GM18517 (cell line): ENCODE measurements around the gene TRAIP.

Source experiments
- ATAC-seq: cut with Tn5 transposase; IDR thresholded peaks from one replicate; pipeline ENCODE4 v1.9.1; 2021; ENCODE audit warnings: mild to moderate bottlenecking, moderate library complexity; ENCODE audit not compliant: unreplicated experiment

TRAIP gene

DNA sequence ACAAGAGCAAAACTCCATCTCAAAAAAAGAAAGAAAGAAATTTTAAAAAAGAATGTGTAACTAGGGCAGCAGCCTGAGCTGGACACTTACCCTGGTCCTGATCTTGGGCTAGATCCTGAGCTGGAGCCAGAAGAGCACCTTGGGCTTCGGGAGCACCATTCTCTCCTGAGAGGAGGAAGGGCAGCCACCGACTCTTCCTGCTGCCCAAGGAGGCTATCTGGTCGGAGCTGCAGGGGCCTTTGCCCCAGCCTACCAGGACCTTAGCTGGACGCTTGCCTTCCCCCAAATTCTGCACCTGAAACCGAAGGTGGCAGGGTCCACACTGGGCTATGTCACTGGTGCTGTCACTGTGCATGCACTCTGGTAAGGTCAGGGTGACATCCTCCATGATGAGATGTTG is 20.2 kb upstream of the TRAIP start:
- no peak for ATAC-seq

DNA sequence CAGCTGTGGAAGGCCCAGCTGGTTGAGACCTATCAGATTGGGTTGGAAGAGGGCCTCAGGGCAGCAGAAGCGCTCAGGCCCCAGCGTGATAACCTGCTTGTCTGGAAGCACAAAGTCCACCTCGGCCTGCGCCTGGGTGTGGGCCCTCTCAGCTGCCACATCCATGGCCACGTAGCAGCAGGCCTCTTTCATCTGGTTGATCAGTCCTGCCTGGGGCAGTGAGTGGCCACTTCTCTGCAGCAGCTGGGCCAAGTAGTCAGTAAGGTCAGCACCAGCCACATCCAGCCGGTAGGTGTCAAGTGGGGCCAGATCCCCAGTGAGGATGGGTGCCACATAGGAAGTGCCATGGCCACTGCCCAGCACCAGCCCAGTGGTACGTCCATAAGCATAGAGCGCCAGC is 17.3 kb upstream of the TRAIP start:
- no peak for ATAC-seq

DNA sequence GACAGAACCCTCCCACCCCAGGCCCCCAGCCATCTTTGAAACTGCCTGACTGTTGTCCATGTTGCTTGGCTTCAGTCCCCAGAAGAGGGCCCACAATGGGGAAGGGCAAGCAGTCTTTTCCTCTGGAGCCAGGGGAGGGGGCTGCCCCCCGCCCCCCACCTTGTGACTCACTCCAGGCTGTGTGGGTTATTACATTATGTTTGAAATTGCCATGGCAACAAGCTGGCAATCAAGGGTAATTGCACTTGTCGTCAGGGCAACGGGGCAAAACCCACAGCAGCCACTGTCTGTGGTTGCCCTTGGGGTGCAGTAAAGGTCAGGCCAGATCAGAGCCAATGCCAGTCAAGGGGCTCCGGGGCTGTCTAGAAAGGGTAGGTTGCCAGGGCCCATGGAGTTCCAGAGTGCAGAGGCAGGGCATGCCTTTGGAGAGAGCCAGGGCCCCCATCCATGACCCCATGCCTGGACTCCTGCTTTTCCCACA is 16.5 kb upstream of the TRAIP start:
- no peak for ATAC-seq

DNA sequence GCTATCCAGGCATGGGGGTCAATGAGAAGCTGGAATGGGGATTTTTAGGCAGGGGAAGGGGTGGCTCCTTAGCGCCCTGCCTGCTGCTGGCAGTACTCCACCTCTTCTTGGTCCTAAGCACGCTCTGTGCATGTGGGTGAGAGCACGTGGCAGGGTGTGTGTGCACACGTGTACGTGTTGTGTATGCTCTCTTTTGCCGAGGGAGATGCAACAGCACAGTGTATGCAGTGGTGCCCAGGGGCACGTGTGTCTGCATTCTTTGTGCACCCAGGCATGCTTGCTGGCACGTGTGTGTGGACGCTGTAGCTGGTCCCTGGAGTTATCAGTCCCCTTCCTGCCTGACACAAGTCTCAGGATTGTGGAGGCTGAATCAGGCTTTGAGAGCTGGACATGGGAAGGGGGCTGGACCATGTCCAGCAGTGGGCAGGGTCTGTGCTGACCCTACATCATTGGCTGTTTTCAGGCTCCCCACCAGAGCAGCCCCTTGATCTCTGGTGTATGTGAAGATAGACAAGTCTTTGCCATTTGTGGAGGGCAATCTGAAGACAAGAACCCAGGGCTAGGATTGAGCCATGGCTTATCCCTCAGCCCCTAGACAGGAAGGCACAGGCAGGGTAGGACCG is 15.3 kb upstream of the TRAIP start:
- no peak for ATAC-seq

DNA sequence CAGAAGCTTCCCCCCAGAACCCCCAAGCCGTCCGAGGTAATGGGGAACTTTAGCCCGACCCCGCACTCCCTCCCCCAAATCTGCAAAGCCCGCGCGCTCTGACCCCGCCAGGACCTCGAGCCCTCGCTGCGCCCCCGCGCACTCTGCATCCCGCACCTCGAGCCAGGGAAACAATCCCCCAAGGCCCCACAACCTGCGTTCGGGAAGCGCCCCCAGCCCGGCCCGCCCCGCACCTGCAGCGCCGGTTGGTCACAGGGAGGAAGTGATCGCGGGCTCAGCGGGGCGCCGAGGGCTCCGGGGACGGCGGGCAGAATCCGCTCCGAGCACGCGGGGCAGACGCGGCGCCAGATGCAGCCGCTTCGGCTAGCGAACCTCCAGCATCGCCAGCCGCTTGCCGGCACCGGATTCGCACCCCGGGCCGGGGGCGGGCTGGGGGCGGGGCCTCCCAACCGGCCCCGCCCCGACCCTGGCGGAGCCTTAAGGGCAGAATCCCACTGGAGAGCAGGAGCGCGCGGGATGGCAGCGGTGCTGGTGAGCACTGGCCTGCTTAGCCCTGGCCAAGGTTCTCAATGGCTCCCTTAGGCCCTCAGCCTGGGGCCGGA is 13.3 kb upstream of the TRAIP start, which contains the start of gene CAMKV:
Gene CAMKV, minus strand, starts transcription at position 382 of the 602 bp plus-strand sequence. CDS start 7,518 bp downstream, outside the sequence.
- no peak for ATAC-seq

DNA sequence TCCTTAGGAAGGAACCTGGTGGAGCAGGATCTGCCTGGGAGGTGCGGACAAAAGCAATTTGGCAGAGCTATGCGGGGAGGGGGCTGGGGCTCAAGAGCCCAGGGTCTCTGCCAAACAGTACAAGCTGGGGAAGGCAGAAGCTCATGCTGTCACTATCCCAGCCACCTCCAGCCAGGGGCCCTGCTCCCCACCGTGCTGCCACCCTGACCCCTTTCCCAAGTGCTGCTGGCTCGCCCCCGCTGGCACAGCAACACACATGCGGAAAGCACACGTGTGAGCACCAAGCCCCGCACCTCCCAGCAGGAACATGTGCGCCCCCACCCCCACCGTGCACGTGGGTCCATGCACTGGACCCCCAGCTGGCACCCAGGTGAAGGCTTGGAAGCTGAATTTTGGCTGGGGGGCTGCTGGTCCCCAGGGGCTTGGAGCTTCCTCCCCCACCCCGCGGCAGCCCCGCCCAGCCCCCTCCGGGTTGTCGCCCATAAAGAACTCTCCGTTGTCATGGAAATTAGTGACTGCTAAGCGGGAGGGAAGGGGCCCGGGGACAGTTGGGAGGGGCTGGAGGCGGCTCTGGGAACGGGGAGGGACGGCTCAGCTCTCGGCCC is 12.6 kb upstream of the TRAIP start:
- no peak for ATAC-seq

DNA sequence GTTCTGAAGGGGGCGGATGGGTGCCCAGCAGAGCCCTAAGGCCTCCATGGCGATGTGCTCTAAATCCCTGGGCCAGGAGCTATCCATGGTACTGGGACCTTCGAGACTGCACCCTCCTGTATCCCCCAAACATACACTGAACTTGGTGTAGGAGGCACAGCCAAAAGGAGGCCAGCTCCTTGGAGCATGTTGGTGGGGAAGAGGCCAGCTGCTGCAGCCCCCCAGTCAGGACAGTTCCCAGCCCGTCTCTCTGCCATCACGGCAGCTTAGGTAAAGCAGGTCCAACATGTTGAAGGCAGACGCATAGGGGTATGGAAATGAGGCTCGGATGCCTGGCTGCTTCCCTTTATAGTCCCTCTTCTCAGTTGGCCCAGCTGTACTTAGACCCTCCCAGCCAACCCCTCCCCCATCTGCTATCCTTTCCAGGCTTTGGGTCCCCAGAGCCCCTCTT is 11.5 kb upstream of the TRAIP start:
- no peak for ATAC-seq

DNA sequence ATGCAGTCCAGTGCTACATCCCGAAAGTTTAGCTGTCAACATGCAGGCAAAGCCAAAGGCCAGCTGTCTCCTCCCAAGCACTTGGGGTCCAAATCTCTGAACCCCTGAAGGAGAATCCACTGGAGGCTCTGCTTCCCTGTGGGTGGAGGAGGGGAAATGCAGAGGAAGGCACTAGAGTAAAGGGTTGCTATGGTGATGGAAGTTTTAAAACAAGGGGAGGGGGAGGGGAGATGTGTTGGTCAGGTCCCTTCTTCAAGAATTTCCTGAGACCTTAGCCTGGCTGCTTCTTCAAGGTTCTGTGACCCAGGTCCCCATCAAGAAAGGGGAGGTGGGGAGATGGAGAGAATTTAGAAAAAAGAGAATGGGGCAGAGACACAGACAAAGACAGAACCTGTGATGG is 11.0 kb upstream of the TRAIP start:
- ATAC-seq = no peak

DNA sequence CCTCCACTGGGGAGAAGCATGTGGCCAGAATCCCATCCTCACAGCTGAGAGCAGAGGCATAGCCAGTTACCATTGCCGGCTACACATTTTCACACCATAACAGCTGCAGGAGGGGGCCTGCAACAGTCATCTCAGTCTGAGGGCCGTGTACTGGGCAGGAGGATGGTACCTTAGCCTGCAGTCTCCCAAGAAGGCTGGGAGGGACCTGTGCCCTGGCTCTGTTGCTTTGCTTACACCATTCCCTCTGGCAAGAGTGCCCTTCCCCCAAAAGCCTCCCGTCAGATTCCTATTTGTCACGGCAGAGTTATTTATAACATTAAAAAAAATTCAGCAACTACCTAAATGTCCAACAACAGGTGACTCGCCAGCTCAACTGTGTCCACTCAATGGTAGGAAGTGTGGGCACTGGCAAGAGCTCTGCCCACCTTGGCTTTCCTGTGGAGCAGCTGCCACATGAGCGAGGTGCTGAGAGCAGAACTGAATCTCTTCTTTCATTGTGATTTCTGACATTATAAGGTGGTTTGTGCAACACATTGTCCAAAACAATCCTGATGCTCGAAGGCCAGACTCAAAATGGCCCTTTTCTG is 8.9 kb upstream of the TRAIP start:
- ATAC-seq = no peak

DNA sequence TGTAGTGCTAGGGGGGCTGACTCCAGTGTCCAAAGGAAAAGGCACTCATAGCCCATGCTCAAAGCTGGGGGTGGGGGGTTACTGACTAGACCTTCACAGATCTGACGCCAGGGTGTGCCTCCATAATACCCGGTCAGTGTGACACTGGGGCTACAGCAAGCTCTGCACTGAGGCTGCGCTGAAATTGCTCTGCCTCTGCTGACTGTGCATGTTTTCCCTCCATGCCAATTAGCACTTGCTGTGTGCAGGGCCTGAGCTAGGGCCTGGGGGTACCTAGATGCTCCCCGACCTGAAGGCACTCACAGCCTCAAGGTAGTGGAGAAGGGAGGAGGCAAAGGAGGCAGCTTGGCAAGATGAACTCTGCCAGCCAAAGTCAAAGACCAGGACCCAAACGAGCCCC is 8.1 kb upstream of the TRAIP start:
- no peak for ATAC-seq

DNA sequence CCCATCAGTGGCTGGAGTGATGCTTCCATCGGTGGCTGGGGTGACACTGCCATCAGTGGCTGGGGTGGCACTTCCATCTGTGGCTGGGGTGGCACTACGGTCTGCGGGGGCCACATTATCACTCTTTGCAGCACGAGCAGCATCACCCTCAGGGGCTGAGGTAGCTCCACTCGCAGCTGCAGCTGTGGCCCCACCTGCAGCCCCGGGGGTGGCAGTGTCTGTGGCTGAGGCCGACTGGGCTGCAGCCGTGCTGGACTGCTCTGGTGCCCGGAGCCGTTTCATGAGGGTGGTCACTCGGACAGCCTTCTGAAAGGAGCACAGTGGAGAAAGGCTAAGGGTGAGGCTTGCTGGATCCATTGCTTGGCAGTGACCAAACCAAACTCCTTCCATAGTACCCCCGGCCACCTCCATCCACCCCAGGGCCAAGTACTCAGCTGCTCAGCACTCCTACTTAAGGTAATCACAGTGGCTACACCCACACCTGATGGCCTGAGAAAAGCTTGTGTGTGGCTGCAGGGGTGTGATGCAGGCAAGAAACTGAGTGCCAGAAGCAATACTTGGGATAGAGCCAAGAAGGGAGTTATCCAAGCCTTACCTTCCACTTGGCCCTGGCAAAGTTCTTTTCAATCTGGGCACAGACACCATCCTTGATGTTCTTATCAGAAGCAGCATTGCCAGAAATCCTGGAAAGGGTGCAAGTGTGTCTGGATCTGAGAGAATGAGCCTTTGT is 3.4 kb upstream of the TRAIP start:
- no peak for ATAC-seq

DNA sequence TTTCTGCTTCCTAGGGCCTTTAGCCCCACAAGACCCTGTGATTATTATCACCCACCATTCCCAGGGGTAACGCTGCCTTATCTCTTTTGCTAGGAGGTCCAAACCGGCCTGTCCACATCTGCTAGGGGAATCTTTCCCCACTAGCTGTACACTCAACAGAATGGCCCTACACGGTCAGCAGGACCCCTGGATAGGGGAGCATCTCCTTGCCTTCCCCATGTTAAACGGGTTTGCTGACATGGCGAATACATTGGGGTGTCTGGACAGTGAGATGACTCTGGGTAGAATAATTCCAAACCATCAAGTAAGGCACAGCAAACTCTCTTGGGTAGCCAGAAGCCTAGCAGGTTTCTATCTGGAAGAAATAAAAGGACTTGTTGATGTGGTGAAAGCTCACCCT is 702 bp downstream of the TRAIP start:
- no peak for ATAC-seq

DNA sequence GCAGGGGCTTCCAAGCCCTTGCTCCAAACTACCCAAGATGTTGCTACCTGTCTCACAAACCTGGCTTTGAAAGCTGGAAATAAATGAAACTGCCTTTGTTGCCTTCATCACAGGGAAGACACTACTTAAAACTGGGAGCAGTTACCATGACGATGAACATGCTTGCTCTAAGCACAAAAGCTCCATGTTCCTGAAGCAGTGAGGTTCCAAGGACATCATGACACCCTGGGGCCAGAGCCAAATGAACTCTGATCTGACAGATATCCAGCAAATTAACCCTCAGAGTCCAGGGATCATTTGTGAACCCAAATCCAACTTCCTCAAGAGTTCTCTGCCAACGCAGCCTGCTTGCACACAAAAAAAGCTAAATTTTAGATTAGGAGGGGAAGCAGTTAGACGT is 10.7 kb downstream of the TRAIP start:
- no peak for ATAC-seq

DNA sequence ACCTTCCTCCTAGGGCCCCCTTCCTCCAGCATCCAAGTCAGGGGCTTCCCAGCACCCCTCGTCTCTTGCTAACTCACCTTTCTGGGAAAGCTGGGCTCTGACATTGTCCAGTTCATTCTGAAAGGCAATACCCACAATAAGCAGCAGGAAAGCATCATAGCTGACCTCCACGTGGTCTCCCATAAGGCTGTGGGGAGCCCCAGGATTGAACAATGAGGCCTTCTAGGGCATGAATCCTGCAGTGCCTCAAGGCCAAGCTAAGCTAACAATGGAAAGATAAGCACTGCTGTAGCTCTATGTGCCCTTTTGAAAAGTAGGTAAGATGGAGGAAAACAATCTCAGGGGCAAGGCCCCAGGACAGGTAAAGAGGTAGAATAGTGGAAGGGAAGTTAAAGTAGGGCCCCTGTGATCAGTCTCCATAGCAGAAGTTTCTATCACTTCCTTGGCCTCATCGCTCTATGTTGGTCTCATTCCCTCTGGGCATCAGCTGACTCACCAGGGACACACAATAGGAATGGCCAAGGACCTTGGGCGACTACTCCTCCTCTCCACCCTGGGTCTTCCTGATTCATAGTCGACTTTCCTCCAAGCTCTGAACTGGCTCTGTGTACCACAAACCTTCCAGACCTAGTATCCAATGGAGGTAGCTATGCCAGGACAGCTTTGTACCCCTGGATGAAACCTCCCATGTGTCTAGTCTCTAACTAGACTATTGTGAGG is 11.7 kb downstream of the TRAIP start:
- ATAC-seq = no peak

DNA sequence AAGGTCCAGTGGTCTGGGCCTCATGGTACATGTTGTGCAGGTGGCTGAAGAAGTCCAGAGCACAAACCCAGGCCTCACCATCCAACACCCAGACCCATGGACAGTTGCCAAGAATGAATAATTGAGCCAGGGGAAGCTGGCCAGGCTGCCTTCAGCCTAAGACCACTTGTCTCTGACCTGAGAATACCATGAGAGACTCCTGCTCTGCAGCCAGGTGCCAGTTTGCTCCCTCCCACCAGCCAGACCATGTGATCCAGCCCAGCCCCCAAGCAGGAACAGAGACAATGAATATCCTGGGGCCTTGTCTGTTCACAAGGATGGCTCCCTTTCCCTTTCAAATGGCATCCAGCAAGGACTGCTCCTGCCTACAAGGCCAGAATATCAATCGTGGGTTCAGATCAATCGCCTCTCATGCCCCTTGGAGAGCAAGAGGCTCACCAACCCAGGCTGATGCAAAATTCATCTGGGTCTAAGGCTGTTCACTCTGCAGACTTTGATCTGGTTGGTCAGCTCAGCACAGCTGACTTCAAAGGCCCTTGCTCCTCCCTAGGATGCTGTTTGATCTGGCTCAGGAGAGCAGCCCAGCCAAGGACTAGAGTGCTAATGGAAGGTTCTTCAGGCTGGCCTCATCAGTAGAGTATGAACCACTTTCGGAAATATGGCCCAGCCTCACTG is 13.4 kb downstream of the TRAIP start:
- no peak for ATAC-seq

DNA sequence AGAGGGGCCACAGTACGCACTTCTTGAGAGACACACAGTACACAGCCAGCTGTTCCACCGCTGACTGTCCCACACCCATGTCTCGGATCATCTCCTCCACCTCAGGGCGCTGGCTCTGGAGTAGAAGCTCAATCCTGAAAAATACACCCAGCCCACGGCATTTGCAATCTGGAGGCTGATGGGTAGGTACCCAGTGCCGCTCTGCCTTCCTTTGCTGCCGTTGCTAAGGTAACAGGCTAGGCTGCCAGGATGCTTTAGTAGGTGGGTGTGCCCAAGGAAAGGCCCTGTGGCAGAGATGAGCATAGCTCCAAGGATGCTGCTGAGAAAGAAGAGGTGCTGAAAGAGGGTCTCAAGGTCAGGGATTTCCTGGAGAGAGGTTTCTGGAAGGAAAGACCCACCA is 14.6 kb downstream of the TRAIP start:
- no peak for ATAC-seq

DNA sequence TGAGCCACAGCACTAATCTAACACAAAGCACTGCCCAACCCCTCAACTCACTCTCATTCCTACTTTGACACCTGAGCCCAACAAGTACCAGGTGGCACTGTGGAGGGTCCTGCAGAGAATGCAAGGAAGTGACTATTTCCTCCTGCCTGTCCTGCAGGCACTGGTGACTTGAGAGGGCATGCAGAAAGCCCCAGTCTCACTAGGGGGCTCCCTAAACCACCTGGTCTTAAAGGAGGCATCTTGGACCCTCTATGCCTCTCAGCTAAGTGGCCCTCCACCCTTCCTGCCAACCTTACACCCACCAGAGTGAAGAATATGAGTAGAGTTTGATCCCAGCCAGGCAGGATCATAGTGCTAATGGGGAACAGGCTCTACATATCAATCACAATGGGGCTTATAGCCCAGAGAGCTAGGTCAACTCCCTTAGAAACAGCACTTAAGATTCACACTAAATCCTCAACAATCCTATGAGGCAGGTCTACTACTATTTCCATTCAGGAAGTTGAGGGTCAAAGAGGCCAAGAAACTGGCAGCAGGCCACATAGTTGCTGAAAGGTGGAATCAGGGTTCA is 15.2 kb downstream of the TRAIP start:
- ATAC-seq = no peak

DNA sequence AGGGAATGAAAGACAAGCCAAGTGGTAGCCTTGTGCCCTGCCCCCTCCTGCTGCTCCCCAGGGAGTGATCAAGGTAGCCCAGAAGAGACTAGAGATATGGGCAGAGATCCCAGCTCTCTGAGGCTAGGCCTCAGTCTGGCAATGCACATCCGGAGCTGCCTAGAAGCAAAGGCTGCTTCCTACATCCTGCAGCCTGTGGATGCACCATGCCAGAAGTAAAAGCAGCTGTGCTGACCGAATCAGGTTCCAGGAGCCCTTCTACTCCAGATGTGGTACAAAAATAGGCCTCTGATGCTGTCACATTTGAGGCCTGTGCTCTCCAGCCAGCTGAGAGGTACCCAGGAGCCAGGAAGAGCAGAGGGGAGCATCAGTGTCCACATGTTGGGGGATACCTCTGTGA is 16.0 kb downstream of the TRAIP start:
- no peak for ATAC-seq

DNA sequence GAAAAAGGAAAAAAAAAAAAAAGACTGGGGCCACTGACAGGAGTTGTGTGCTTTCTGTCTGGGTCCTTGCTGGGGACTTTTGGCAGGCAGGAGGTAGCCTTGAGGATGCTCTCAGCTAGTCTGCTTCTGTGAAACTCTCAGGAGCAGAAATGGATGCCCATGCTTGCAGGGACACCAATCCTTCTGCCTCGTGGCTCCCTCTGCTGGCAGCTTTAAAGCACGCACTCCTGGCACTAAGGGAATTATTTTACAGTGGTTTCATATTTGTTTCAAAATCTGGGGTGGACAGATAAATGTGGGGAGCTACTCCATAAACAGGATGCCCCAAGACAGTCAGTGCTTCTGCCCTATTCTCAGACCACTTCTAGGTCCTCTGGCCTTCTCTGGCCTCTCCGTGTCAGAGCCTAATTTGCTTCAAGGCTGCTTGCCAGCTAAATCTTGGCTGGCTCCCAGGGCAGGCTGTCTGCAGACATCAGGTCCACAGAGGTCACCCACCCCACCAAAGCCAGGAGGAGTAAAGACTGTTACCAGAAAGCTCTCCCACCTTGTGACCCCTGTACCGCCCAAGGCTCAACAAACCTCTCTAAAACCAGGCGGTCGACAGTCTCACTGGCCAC is 17.1 kb downstream of the TRAIP start:
- no peak for ATAC-seq
